Measurements from ENCODE around the gene CARD18.

DNA sequence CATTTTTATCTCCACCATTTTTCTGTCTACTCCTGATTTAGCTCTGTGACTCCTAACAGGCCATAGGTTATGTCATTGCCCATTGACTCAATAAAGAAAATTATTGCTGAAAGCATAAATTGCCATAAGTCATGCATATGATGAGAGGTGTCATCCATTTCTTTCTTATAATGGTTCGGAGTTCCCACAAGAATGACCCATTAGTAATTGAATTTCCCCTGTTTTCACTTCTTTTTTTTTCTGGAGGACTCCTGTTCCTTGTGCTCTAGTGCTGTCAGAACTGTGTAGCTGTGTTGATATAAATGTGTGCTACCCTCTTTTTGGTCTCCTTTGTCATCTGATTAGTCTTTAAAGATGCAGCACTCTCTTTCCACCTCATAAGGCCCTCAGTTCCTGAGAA, 22.9 kb upstream of the CARD18 start:
- TF ChIP-seq POLR2AphosphoS5 (IDR thresholded peaks at IDR 0.05; ENCODE audit: borderline replicate concordance, low read depth, low read length) (no peak), EZH2 (IDR thresholded peaks at IDR 0.05) (no peak)
